ENCODE results near the gene CTAGE4.
"Not testable (repeated sequence)": the region's sequence is repeated elsewhere in the genome, so short reads cannot be mapped to it uniquely, and the experiment has no call there.

Gene CTAGE4

GRCh38 chr7:144218581-144218980 is 35.3 kb downstream of the CTAGE4 start:
- not testable (repeated sequence) for DNase-seq (ENCODE audit: low read depth)

- not testable (repeated sequence) for DNase-seq (ENCODE audit: low read depth)
Measured at GRCh38 chr7:144219149-144219548, 35.9 kb downstream of the CTAGE4 start.

GRCh38 chr7:144220531-144220930 is 37.3 kb downstream of the CTAGE4 start:
- DNase-seq (ENCODE audit: low read depth): not testable (repeated sequence)

- not testable (repeated sequence) for DNase-seq (ENCODE audit: low read depth)
Measured at GRCh38 chr7:144223675-144224074, 40.4 kb downstream of the CTAGE4 start.

GRCh38 chr7:144226866-144227265 is 43.6 kb downstream of the CTAGE4 start:
- DNase-seq (ENCODE audit: low read depth): not testable (repeated sequence)

GRCh38 chr7:144228810-144229209 is 45.5 kb downstream of the CTAGE4 start:
- DNase-seq (ENCODE audit: low read depth): not testable (repeated sequence)

GRCh38 chr7:144231027-144231426 is 47.8 kb downstream of the CTAGE4 start:
- DNase-seq (ENCODE audit: low read depth): not testable (repeated sequence)

- not testable (repeated sequence) for DNase-seq (ENCODE audit: low read depth)
Measured at GRCh38 chr7:144233039-144233438, 49.8 kb downstream of the CTAGE4 start.
